Measurements from ENCODE around the gene SPDL1.

DNA sequence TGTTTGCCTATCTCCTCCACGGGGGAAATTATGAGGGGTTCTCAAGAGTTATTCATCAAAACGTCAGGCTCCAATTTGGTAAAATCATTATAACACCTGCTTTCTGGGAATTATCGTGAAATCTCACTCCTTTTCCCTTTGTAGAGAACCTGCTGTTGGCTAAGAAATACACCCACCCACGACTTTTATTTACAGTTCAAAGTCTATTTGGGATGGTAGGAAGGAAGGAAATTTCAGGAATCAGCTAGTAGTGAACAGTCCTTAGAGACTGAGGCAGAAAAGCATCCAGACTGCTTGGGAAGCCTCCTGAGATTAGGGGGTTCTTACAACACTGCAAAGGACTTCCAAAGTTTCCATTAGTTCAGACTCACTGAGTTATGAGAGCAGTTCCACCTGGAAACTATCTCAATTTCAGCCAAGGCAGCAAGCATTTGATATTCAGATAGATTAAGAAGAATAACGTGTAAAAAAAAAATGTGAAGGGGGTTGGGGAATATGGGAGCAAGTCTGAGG, 9.4 kb upstream of the SPDL1 start:
- TF ChIP-seq, protein P1, sequence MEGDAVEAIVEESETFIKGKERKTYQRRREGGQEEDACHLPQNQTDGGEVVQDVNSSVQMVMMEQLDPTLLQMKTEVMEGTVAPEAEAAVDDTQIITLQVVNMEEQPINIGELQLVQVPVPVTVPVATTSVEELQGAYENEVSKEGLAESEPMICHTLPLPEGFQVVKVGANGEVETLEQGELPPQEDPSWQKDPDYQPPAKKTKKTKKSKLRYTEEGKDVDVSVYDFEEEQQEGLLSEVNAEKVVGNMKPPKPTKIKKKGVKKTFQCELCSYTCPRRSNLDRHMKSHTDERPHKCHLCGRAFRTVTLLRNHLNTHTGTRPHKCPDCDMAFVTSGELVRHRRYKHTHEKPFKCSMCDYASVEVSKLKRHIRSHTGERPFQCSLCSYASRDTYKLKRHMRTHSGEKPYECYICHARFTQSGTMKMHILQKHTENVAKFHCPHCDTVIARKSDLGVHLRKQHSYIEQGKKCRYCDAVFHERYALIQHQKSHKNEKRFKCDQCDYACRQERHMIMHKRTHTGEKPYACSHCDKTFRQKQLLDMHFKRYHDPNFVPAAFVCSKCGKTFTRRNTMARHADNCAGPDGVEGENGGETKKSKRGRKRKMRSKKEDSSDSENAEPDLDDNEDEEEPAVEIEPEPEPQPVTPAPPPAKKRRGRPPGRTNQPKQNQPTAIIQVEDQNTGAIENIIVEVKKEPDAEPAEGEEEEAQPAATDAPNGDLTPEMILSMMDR (IDR thresholded peaks at IDR 0.05) = no peak
- TF ChIP-seq POLR2A (IDR thresholded peaks at IDR 0.05) = no peak

Data from ovary (tissue), 3 donors.